KOPT-K1 (cell line): ENCODE results near the gene SRSF2.
"Not testable (repeated sequence)": the region's sequence is repeated elsewhere in the genome, so short reads cannot be mapped to it uniquely, and the experiment has no call there.

Experiments used
- H3K27ac ChIP-seq: fragments of 200-600 bp; sonication (generic); 2 replicates; pipeline ENCODE4 v1.5.1; 2016; ENCODE audit warnings: antibody characterized with exemption, mild to moderate bottlenecking, low read depth, low read length; ENCODE audit not compliant: poor library complexity, severe bottlenecking
- H3K36me3 ChIP-seq: fragments of 200-600 bp; sonication (generic); 2 replicates; pipeline ENCODE4 v1.5.1; 2017; ENCODE audit warnings: antibody characterized with exemption, mild to moderate bottlenecking, low read length, moderate library complexity; ENCODE audit not compliant: insufficient read depth
- H3K9me3 ChIP-seq: fragments of 200-600 bp; sonication (generic); 2 replicates; pipeline ENCODE4 v1.5.1; 2017; ENCODE audit warnings: antibody characterized with exemption, low read length, mild to moderate bottlenecking; ENCODE audit not compliant: insufficient read depth, poor library complexity, severe bottlenecking

SRSF2 gene

GRCh38 chr17:76732734-76733617 lies 4.2 kb downstream of the SRSF2 start:
- Histone ChIP-seq H3K36me3 (peaks cover 76% of the 10 kb centered on the region), H3K27ac (peak overlapping the region; percentile 0)

GRCh38 chr17:76731800-76732733 lies 5.1 kb downstream of the SRSF2 start:
- not testable (repeated sequence) for H3K9me3 ChIP-seq, H3K27ac ChIP-seq
- peaks cover 76% of the 10 kb centered on the region for H3K36me3 ChIP-seq

More at GRCh38 chr17:76732734-76733617, 4.2 kb downstream of the SRSF2 start:
- H3K9me3 ChIP-seq: no peaks in the 10 kb centered on the region

DNA sequence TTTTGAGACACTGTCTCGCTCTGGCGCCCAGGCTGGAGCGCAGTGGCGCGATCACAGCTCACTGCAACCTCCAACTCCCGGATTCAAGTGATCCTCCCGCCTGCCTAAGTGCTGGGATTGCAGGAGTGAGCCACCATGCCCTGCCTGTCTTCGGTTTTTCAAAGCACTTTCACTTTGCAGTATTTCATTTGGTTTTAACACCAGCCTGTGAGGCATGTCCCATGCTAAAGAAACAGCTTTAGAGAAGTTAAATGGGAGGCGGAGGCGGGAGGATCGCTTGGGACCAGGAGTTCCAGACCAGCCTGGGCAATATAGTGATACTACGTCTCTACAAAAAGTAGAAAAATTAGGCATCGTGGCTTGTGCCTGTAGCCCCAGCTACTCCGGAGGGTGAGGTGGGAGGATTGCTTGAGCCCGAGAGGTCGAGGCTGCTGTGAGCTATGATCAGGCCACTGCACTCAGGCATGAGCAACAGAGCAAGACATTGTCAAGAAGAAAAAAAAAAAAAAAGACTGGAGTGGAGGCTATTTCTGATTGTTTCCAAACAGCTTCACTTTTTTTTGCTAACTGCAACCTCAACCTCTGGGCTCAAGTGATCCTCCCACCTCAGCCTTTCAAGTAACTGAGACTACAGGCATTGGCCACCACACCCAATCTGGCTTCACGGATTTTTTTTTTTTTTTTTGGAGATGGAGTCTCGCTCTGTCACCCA lies 9.2 kb downstream of the SRSF2 start:
- H3K36me3 ChIP-seq: peaks cover 61% of the 10 kb centered on the region
- H3K9me3 ChIP-seq: no peaks in the 10 kb centered on the region
- H3K27ac ChIP-seq: peak overlapping the region; percentile 99

GRCh38 chr17:76726776-76727718 lies 10.1 kb downstream of the SRSF2 start, which contains the start of gene METTL23:
Gene METTL23, plus strand, starts transcription at chr17:76726839. Its CDS starts 2,872 bp downstream, at chr17:76729711.
- Histone ChIP-seq H3K9me3 (no peaks in the 10 kb centered on the region), H3K36me3 (peaks cover 61% of the 10 kb centered on the region), H3K27ac (peak within 1 kb of the TSS; percentile 99)

DNA sequence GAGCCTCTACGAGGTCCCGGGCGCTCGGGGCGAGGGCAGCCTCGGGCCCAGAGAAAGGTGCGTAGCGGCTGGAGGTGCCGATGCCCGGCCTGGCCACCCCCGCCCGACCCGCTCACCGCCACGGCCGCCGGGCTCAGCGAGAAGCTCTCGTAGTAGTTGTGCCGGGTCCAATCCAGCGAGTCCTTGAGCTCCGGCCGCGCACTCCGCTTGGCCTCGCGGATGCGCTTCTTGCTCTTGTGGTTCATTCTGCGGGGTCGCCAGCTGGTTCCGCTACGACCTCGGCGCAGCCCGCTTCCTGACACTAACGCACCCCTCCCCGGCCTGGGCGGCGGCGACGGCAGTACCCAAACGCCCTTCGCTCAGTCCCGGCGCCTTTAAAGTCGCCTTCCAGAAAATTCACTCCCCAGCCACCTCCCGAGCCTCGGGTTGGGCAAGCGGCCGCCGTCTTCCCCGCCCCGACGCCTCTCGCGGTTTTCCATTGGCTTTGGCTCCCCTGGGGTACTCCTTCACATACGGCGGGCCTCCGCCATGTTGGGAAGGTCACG lies 10.8 kb downstream of the SRSF2 start, which contains the start of gene JMJD6:
Gene JMJD6, minus strand, starts transcription at position 376 of the 545 bp plus-strand sequence. Its CDS starts 131 bp downstream, at position 245.
- H3K27ac ChIP-seq: peak within 1 kb of the TSS; percentile 99
- peaks cover 61% of the 10 kb centered on the region for H3K36me3 ChIP-seq
- H3K9me3 ChIP-seq: no peaks in the 10 kb centered on the region

- Histone ChIP-seq H3K9me3 (no peaks in the 10 kb centered on the region), H3K36me3 (peaks cover 64% of the 10 kb centered on the region), H3K27ac (peak overlapping the region; percentile 99)
Measured at GRCh38 chr17:76725580-76726230, 11.4 kb downstream of the SRSF2 start.

GRCh38 chr17:76723812-76724211 lies 13.3 kb downstream of the SRSF2 start:
- Histone ChIP-seq H3K36me3 (peaks cover 67% of the 10 kb centered on the region), H3K27ac (no peak overlapping the region), H3K9me3 (no peaks in the 10 kb centered on the region)

- peaks cover 75% of the 10 kb centered on the region for H3K36me3 ChIP-seq
- not testable (repeated sequence) for H3K27ac ChIP-seq, H3K9me3 ChIP-seq
Measured at GRCh38 chr17:76722977-76723376, 14.2 kb downstream of the SRSF2 start.

DNA sequence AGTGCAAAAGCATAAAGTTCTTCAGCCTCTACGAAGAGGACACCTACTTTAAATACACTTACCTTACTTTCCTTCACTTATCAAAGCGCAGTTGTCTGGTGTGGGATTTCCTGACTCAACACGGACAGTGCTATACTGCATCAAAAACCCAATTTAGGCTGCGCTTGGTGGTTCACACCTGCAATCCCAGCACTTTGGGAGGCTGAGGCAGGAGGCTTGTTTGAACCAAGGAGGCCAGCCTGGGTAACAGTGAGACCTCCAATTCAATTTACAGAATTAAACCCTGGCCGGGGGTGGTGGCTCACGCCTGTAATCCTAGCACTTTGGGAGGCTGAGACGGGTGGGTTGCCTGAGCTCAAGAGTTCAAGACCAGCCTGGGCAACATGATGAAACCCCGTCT lies 14.9 kb downstream of the SRSF2 start:
- H3K27ac ChIP-seq: no peak overlapping the region
- no peaks in the 10 kb centered on the region for H3K9me3 ChIP-seq
- peaks cover 82% of the 10 kb centered on the region for H3K36me3 ChIP-seq

DNA sequence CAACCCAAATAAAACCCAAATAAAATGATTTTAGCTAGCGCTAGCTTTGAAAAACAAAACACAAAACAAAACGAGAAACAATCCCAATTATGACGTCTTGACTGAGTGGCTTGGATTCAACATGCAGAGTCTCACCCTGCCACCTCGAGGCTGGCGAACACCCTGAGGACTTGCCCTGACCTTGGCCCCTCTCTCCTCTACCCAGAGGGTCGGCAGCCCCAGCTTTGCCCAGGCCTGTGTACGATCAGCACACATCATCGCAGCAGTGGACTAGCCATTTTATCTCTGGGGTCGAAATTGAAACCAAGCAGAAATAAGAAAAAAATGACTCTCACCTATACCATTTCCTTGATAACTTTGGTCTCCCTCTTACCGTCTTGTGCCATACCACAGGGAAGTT lies 15.7 kb downstream of the SRSF2 start:
- Histone ChIP-seq H3K9me3 (no peaks in the 10 kb centered on the region), H3K27ac (no peak overlapping the region), H3K36me3 (peaks cover 90% of the 10 kb centered on the region)

DNA sequence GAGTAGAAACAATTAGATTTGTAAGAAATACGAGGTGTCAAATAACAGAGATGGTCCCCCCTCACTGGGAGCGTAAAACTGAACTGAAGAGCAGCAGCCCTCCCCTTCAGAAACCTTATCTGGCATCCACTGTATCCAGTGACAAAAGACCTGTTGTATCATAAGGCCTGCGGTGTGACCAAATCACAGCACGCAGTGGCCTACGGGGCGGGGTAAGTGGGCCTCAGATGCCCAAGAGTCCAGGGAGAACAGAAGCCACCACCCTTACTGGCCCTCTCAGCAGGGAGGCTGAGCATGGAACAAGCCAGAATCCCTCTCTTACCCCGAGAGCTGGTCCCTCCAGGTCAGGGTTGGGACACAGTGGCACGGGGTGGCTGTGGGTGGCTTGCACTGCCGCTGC lies 16.2 kb downstream of the SRSF2 start:
- peaks cover 95% of the 10 kb centered on the region for H3K36me3 ChIP-seq
- no peaks in the 10 kb centered on the region for H3K9me3 ChIP-seq
- H3K27ac ChIP-seq: no peak overlapping the region

DNA sequence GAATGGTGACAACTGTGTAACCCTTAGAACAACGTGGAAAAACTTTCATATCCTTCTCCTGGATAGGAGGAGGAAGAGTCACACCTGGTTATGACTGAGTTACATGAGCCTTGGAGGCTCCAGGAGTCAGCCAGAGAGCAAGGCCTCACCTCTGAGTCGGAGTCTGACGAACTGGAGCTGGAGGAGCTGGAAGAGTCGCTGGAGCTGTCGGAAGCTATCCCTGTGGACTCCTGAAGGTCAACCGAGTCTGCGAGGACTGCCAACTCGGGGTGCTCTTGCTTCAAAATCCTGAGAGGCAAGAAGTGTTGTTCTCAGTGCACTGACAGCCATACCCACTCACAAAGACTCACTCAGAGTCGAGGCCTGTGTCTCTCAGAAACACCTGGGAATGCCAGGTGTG lies 16.9 kb downstream of the SRSF2 start:
- Histone ChIP-seq H3K27ac (no peak overlapping the region), H3K9me3 (no peaks in the 10 kb centered on the region), H3K36me3 (peaks cover 100% of the 10 kb centered on the region)

DNA sequence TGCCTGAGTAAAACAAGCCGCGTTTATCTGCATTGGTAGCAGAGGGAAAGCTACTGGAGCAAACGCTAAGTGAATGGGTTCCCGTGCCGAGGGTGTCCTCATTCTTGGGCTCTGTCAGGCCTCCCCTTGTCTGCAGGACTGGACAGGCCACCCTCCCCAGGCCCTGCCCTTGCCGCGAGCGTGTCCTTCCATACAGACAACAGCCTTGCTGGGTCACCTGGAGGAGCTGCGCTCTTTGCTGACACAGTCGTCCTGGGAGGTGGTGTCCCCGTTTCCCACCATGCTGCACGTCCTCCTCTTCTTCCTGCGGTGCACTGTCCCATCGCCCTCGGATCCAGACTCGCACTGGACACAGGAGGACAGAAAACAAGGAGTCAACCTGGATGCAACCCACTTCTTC lies 18.6 kb downstream of the SRSF2 start:
- Histone ChIP-seq H3K9me3 (no peaks in the 10 kb centered on the region), H3K27ac (no peak overlapping the region), H3K36me3 (peaks cover 97% of the 10 kb centered on the region)
